SK-N-MC (cell line): ENCODE data around the gene UST.

Experiments
- EZH2 ChIP-seq: fragments of 200-600 bp; sonication (generic); IDR thresholded peaks from one replicate; pipeline ENCODE4 v1.6.1; 2017; ENCODE audit warnings: antibody characterized with exemption
- FOXP2 ChIP-seq: optimal IDR thresholded peaks from 2 replicates; pipeline ENCODE3; 2011; ENCODE audit warnings: mild to moderate bottlenecking, moderate library complexity; ENCODE audit not compliant: insufficient read depth; ENCODE audit errors: extremely low read length, control extremely low read depth
- POLR2AphosphoS5 ChIP-seq: IDR thresholded peaks from 2 replicates; pipeline ENCODE4 v1.6.1; 2012; ENCODE audit warnings: mild to moderate bottlenecking, low read depth, low read length, borderline replicate concordance

DNA sequence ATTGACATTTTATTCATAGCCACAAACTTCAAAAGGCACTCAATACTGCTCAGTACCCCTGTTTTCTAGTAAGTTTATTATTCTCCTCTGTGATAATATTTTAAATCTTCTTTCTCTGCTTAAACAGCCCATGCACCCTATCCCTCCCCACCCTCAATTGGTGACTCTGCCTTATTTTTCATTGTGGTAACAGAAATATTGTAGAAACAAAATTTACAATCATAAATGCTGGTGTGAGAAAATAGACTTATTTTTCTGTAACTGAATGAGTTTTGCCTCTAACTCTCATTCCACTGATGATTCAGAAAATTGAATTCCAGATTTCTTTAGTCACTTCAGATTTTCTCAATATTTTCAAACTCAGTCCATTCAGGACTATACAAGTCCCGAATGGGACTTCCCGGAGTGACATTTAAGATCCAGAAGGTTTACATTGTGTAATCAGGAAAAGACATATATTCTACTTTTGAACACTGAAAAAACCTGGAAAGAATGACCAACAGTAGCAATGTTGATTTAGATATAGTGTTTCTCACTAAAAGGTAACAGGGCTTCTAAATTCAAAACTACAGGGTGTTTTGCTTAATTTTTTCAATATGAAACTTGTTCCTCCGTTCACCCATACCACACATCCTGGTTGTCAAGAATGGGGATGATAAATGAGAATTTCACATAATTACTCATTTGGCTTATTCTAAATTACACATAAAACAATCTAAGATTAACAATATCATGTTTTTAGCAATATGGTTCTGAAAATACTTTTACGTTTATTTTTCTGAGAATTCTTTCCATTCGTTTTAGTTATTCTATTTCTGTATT lies 34.8 kb upstream of the UST start:
- TF ChIP-seq EZH2, result no peak
- TF ChIP-seq POLR2AphosphoS5, result no peak
- TF ChIP-seq FOXP2, result no peak
